Measurements from ENCODE around the gene ZIC2. TPM values are rescaled to one million over a fixed set of nuclear protein-coding genes. Genes with fewer than 3 reads are reported as not detected.

ZIC2 gene
- total RNA-seq, 1 experiment from 2014 or later: 13.6 TPM

DNA sequence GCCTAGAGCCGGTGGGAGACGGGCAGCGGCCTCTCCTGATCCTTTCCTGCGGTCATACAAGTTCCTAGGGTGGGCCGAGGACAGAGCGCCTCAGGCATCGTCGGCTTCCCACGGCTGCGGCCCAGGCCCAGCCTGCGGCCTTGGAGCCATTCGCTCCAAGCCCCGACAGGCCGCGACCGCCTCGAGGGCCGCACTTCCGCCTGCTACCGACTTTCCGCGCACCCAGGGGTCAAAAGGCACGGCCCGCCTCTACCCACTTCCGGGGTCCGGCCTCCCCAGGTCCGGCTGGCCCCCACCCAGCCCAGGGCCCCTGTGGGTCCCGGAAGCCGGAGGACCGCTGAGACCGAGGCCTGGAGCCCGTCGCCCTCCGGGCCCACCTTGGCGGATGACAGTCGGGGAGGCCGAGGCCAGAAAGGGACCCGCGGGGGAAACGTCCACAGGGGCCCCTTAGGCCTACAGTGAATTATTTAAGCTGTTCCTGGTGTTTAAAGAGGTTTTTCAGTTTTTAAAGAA, 16.2 kb downstream of the ZIC2 start:
- no TSS peak for BruUV-seq (replicated peaks)
- DNase-seq: no peak
- Histone ChIP-seq H3K4me2 (no peak overlapping the region), H4K20me1 (ENCODE audit: insufficient read depth) (no peaks in the 10 kb centered on the region), H3K79me2 (ENCODE audit: low read depth) (no peaks in the 10 kb centered on the region), H3K9me3 (ENCODE audit: insufficient read depth, low read depth) (no peaks in the 10 kb centered on the region), H3K9me2 (ENCODE audit: insufficient read depth) (no peaks in the 10 kb centered on the region), H3K4me3 (no peak overlapping the region), H2AFZ (no peak overlapping the region), H3K36me3 (ENCODE audit: low read depth) (no peaks in the 10 kb centered on the region), H3F3A (ENCODE audit: insufficient read depth, low read depth) (no peaks in the 10 kb centered on the region), H3K4me1 (replicated peaks; ENCODE audit: insufficient read depth) (peaks cover 9% of the 10 kb centered on the region), H3K27ac (no peak overlapping the region), H3K27me3 (ENCODE audit: insufficient read depth, low read depth) (no peaks in the 10 kb centered on the region)
- ChIA-PET CTCF (no interaction called here), POLR2A (ENCODE audit: unreplicated experiment) (no interaction called here)
- no peak for TF ChIP-seq CTCF (conservative IDR thresholded peaks at IDR 0.05)
- no peak for TF ChIP-seq EZH2 (IDR thresholded peaks at IDR 0.05; ENCODE audit: low read depth)
- intact Hi-C loops (cut with micrococcal nuclease; ENCODE audit: unreplicated experiment): no loop called here

GRCh38 chr13:99998261-99998660, 16.7 kb downstream of the ZIC2 start:
- TF ChIP-seq EZH2 (IDR thresholded peaks at IDR 0.05; ENCODE audit: low read depth) (no peak), CTCF (conservative IDR thresholded peaks at IDR 0.05) (no peak)
- no peak overlapping the region for H3K27ac ChIP-seq
- no peaks in the 10 kb centered on the region for H3K36me3 ChIP-seq (ENCODE audit: low read depth)
- H3K79me2 ChIP-seq (ENCODE audit: low read depth): no peaks in the 10 kb centered on the region
- ChIA-PET CTCF (no interaction called here), POLR2A (ENCODE audit: unreplicated experiment) (no interaction called here)
- no peak overlapping the region for H3K4me3 ChIP-seq
- H3K9me3 ChIP-seq (ENCODE audit: insufficient read depth, low read depth): no peaks in the 10 kb centered on the region
- peaks cover 4% of the 10 kb centered on the region for H3K4me1 ChIP-seq (replicated peaks; ENCODE audit: insufficient read depth)
- no TSS peak for BruUV-seq (replicated peaks)
- no peak for DNase-seq
- H3K27me3 ChIP-seq (ENCODE audit: insufficient read depth, low read depth): no peaks in the 10 kb centered on the region
- no peaks in the 10 kb centered on the region for H3K9me2 ChIP-seq (ENCODE audit: insufficient read depth)
- H3K4me2 ChIP-seq: no peak overlapping the region
- no peak overlapping the region for H2AFZ ChIP-seq
- H3F3A ChIP-seq (ENCODE audit: insufficient read depth, low read depth): no peaks in the 10 kb centered on the region
- H4K20me1 ChIP-seq (ENCODE audit: insufficient read depth): no peaks in the 10 kb centered on the region
- intact Hi-C loops (cut with micrococcal nuclease; ENCODE audit: unreplicated experiment): no loop called here

DNA sequence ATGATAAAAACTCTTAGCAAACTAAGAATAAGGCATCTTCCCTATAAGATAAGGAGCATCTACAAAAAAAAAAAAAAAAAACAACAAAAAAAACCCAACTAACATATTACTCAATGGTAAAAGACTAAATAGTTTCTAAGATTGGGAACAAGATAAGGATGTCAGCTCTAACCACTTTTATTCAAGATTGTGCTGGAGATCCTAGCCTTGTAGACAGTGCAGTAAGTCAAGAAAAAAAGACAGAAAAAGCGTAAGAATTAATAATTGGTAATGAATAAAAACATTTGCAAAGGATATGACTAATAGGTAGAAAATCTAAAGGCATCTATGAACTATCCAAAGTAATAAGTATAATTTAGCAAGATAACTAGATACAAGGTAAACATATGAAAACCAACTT, 33.0 kb downstream of the ZIC2 start:
- Histone ChIP-seq H3K9me3 (ENCODE audit: insufficient read depth, low read depth) (no peaks in the 10 kb centered on the region), H4K20me1 (ENCODE audit: insufficient read depth) (no peaks in the 10 kb centered on the region), H3K4me1 (replicated peaks; ENCODE audit: insufficient read depth) (no peaks in the 10 kb centered on the region), H3K4me3 (no peak overlapping the region), H3F3A (ENCODE audit: insufficient read depth, low read depth) (no peaks in the 10 kb centered on the region), H3K79me2 (ENCODE audit: low read depth) (no peaks in the 10 kb centered on the region), H3K27me3 (ENCODE audit: insufficient read depth, low read depth) (no peaks in the 10 kb centered on the region), H2AFZ (no peak overlapping the region), H3K9me2 (ENCODE audit: insufficient read depth) (no peaks in the 10 kb centered on the region), H3K4me2 (no peak overlapping the region), H3K27ac (no peak overlapping the region), H3K36me3 (ENCODE audit: low read depth) (no peaks in the 10 kb centered on the region)
- no TSS peak for BruUV-seq (replicated peaks)
- TF ChIP-seq EZH2 (IDR thresholded peaks at IDR 0.05; ENCODE audit: low read depth) (no peak), CTCF (conservative IDR thresholded peaks at IDR 0.05) (no peak)
- ChIA-PET POLR2A (ENCODE audit: unreplicated experiment) (no interaction called here), CTCF (no interaction called here)
- DNase-seq: no peak
- intact Hi-C loops (cut with micrococcal nuclease; ENCODE audit: unreplicated experiment): no loop called here

Measured in PC-9 (cell line).